NCI-H146 treated with DMSO at 0.1 percent for 48 hours (cell line): ENCODE results near the gene CPED1.
"Not testable (repeated sequence)": the region's sequence is repeated elsewhere in the genome, so short reads cannot be mapped to it uniquely, and the experiment has no call there.

Source experiments
- DNase-seq: peaks from one replicate; lab custom pipeline; 2025; ENCODE audit not compliant: unreplicated experiment; lab: John Stamatoyannopoulos, UW

The CPED1 gene

DNA sequence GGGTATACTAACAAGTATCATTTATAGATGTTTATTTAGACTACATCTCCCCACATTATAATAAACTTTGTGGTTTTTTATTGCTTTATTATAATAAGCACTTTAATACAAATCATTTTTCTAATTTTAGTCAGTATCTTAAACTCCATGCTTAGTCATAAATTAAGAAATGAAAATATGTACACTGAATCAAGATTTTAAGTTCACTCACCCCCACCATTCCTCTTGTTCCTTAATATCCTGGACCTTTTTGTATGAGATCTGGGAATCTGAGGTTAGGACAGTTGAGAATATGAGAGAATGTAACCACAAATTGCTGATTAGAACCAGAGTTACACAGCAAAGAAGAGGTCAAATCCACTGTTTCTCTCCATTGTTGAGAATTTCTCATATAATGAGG is 246.7 kb downstream of the CPED1 start:
- DNase-seq: no peak

DNA sequence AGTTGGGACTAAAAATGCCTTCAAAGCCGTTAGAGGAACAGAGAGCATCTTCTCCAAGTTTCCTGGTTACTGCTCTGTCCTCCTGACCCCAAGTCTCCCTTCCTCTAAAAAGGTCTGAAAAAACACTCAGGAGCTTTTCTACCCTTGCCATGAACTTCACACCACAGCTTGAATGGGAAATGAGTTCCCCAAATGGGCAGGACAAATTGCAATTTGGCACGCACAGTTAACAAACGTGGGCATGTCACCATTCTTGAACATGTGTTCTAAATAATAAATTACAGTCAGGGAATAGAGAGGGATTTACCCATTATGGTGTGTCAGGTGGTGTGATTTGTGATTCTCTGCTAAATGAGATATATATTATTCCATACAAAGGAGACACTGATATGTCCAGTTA is 249.1 kb downstream of the CPED1 start:
- DNase-seq: no peak

DNA sequence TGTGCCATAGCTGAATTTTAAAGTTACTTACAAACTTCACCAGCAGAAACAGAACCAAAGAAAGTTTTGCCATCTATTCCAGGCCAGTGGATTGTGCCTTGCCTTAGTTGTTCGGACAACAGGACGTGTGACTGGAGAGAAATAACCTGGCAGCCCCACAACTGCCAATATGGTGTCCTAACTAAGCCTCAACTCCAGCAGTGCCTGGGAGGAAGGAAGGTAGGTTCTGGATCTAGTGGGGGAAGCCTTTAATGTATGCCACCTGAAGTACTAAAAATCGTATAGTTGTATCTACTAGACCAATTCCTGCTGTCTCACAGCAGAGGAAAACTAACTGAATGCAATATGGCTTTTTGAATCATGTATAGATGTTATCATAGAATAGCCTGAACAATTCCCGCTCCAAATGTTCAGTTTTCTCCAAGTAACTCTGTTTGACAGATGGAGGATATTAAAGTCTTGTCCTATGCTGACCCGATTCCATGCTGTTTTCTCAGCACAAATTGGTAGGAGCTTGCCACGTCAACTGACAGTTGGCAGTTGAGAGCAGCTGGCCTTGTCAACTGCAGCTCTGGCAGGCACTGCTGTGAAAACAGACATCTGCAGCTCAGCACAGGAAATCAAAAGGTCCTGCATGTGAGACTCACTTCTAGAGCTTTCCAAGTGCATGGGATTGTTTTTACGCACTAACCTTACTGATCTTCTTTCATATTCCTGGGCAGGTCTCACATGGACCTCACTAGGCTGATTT is 255.8 kb downstream of the CPED1 start:
- no peak for DNase-seq

DNA sequence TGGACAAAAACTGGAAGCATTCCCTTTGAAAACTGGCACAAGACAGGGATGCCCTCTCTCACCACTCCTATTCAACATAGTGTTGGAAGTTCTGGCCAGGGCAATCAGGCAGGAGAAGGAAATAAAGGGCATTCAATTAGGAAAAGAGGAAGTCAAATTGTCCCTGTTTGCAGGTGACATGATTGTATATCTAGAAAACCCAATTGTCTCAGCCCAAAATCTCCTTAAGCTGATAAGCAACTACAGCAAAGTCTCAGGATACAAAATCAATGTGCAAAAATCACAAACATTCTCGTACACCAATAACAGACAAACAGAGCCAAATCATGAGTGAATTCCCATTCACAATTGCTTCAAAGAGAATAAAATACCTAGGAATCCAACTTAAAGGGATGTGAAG is 262.9 kb downstream of the CPED1 start:
- not testable (repeated sequence) for DNase-seq

DNA sequence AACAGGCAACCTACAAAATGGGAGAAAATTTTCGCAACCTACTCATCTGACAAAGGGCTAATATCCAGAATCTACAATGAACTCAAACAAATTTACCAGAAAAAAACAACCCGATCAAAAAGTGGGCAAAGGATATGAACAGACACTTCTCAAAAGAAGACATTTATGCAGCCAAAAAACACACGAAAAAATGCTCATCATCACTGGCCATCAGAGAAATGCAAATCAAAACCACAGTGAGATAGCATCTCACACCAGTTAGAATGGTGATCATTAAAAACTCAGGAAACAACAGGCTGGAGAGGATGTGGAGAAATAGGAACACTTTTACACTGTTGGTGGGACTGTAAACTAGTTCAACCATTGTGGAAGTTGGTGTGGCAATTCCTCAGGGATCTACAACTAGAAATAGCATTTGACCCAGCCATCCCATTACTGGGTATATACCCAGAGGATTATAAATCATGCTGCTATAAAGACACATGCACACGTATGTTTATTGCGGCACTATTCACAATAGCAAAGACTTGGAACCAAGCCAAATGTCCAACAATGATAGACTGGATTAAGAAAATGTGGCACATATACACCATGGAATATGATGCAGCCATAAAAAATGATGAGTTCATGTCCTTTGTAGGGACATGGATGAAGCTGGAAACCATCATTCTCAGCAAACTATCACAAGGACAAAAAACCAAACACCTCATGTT is 264.2 kb downstream of the CPED1 start:
- not testable (repeated sequence) for DNase-seq

DNA sequence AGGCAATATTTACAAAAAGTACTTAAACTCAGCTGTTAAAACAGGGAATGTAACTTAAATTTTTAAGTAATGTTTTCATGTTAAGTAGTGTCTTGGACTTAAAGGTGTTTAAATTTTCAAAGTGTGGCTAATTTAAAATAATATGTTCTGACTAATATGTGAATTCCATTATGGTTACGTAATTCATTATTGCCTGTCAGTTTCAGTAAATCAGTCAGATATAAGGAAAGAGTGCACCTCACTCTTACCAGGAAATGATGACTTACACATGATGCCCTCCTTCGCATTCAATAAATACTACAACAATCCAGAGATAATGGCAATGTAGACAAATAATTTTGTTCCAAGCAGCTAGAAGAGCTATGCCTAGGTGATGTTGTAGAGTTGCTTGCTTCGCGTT is 271.3 kb downstream of the CPED1 start:
- no peak for DNase-seq

DNA sequence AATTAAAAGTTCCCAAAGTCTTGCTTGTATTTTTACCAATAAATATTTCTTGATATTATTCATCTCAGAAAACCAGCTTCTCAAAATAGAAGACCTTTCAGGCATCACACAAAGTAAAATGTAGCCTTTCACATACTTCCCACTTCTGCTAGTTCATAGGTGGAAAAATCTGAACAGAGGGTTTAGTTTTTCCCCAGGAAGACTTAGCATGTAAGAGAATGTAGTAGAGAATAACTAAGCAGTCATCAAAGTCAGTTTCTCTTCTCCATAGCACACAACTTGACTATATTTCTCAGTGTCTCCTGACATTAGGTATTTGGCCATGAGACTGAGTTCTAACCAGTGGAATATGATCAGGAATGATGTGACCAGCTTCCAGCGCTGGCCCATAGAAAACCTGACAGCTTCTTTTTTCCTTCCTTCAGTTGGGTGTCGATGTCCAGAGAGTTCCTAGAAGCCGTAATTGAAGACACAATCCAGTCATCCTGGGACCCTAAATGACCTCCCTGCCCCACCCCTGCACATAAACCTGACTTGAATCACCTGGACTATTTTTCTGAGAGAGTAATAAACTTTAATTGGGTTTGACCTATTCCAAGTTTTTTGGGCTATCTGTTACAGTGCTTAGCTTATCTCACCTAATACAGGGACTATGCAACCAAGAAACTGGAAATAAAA is 272.8 kb downstream of the CPED1 start:
- DNase-seq: no peak

DNA sequence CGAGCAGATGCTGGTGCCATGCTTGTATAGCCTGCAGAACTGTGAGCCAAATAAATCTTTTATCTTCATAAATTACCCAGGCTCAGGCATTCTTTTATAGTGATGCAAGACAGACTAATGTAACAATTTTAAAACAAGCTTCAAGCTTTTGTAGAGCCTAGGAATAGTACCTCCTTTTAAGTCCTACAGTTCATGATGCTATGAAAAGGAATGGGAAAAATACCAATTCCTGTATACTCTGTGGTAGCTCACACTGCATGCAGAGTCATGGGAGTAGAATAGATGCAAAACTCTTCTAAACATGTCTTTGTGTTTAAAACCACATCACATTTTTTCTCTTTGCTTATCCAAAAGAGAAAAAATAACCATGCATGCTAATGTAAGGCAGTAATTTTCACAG is 273.7 kb downstream of the CPED1 start:
- DNase-seq: no peak

DNA sequence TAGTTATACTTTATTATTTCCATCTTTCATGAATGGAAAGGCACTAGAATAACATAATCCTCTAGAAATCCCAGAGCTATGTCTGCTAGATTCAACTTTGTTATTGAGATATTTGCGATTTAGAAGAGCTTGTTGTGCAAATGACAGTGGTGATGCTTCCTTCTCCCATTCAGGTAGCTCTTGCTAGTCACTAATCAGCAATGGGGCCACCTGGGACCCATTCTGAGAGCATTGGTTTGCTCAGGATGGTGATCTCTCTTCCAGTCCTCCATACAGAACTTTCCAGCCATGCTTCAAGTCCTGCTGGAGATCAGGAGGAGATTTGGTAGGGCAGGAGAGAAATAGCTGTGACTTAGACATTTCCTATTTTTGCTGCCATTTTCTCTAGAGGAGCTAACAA is 274.5 kb downstream of the CPED1 start:
- DNase-seq: no peak

DNA sequence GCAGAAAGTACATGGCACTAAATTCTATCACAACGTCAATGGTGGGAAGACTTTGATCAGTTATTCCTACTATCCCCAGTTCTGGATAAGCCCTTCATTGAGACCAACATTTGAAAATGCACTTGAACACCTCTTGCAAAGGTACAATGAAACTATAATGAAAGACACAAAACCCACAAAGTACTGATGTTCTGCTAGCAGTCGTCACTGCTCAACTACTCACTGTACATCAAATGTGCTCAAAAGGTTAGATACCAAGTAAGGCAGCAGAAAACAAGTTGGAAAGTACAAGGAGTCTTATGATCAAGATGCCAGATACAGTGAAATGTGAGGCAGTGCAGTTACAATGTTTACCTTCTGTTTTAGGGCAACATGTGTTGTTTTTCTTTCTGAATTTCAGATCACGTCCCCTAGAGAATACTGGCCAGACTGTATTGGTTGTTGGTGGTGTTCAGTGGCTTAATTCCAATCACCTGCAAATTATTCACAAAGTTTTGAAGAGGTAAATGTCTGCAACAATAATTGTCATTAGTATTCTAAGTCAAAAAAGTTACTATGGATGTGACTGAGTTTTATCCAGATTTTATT is 277.9 kb downstream of the CPED1 start:
- no peak for DNase-seq

DNA sequence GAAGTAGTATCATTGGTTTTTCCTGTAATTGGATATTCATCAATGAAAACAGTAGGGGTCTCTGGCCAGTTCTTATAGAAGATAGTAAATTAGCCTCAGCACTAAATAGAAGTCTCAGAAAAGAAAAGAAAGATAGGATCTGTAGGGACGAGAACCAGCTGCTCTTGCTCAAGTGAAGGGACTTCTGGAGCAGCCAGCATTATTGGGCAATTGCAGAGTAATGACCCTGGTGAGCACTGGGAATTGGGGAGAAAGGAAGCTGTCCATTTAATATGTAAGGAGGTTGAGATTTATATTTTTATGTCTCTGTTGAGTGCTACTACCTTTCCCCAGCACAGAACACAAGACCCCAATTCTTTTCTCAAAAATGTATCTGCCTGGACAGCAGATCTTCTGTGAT is 279.1 kb downstream of the CPED1 start:
- no peak for DNase-seq

DNA sequence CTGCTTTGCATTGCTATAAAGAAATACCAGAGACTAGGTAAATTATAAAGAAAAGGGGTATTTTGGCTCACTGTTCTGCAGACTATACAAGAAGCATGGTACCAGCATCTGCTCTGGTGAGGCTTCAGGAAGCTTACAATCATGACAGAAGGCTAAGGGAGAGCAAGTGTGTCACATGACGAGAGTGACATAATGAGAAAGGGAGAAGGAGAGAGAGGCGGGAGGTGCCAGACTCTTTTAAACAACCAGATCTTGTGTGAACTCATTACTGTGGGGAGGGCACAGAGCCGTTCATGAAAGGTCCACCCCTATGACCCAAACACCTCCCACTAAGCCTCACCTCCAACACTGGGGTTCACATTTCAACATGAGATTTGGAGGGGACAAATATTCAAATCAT is 281.3 kb downstream of the CPED1 start:
- no peak for DNase-seq

DNA sequence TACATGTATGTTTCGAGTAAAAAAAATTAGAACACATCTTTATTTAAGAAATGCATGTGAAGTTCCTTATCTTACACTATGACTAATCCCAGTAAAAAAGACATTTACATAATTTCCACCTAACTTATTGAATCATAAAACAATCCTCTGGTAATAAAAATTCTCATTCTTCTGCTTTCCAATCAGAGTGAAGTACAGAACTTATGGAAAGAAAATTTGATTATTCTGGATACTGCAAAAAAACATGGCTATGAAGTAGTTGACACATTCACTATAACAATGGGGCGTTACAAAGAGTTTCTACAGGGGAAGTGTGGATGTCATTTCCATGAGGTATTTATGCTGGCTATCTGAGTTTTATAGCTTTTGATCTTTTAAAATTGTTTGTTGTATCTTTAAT is 282.6 kb downstream of the CPED1 start:
- DNase-seq: no peak

DNA sequence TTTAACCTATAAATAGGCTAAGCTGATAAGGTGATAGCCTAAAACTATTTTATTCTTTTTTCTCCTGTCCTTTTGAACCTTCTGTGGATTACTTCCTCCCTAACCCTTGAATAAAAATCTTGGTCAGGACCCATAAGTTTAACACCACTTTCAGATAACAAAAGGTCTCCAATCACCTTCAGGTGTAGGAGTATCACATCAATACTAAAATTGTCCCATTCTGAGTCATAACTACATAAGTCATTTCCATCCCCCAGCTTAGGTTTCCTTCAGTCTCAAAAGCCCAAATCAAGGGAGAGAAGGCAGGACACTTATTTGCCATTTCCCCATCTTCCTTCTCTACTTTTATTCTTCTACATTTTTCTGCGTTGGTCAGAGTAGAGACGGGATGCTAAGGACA is 283.4 kb downstream of the CPED1 start:
- DNase-seq: no peak

DNA sequence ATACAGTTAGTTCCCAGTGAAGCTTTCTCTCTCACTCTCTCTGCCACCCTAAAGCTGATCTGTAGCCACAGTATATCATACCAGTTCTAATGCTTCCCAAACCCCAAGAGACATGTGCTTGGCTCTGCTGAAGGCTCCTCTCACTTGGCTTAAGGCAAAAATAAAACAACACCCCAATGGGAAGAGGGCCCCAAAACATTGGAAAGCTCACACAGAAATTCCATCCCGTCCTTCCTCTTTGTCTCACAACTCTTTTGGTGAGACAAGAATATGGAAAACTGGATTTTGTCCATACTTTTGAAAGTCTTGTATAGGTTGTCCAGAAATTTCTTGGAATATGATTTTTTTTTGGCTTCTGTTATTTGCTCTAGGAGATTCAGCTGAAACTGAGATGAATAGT is 284.2 kb downstream of the CPED1 start:
- DNase-seq: no peak

DNA sequence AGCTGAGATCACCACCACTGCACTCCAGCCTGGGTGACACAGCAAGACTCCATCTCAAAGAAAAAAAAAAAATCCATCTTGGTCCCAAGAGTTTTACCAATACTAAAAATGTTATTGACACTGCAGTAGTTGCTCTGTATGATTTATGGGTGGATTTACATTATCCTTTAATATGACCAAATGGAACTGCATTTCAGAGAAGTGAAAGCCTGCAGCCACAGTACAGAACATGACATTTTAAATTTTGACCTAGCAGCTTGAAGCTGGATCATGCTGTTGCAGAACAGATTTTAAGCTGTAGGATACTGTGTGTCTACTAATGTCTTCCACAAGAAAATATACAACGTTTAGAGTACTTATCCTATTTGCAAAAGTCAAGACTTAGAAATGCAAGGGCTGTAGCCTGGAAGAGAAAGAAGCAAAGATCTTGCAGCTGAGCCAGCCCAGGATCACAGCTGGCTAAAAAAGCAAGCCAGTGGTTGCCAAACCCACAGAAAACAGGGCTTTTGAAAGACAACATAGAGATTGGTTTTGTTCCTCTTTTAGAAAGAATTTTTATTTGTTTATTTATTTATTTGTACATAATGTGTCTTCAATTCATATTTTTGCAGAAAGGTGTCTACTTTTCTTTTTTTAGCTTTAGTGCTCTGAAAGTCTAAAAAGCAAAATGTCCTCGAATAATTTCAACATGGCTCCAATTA is 285.1 kb downstream of the CPED1 start:
- DNase-seq: no peak

DNA sequence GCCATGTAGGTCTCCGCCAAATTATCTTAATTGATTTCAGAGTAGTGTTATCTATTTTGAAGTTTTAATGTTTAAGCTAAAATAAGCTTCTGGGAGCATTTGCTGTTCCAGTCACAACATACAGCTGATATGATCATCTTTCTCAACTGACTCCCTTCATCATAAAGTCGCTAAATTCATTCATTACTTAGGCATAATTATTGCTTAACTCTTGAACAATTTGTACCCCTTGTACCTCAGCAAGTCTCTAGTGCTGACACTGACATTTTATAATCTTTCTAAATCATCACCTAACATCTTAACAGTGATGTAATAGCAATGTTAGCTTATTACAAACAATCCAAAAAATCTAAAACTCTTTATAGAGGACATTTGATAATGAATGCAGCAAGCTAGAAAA is 286.0 kb downstream of the CPED1 start:
- no peak for DNase-seq

DNA sequence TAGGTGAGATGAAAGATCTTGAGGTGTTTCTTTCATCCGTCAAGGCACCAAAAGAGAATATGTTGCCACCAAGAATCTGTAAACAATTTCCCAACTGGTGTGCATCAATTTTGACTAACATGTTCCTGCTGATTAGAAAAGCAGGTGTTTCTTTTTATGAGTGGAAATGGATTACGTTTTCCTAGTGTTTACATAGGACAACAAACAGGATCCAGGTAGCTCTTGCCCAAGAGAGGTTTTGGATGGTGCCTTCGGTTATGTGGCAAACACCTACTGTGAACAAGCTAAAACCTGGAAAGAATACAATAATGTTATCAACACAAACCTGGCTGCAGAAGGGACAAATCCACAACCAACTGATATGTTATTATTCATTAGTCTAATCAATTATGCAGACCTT is 286.7 kb downstream of the CPED1 start:
- DNase-seq: peak; percentile 58

DNA sequence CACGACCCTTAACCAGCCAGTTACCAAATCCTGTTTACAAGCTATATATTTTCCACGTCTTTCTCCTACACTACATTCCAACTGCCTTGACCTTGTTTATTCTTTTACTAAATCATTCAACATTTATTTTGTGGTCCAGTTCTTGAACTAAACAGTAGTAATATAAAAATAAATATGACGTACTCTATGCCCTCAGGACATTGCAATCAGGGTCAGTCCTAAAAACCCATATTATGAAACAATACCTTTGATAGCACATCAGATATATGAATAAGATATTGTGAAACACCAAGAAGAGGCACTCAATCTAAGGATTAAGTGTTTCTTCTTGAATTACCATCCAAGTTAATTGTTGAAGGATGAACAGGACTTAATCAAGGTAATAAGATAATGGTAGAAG is 287.8 kb downstream of the CPED1 start:
- no peak for DNase-seq

DNA sequence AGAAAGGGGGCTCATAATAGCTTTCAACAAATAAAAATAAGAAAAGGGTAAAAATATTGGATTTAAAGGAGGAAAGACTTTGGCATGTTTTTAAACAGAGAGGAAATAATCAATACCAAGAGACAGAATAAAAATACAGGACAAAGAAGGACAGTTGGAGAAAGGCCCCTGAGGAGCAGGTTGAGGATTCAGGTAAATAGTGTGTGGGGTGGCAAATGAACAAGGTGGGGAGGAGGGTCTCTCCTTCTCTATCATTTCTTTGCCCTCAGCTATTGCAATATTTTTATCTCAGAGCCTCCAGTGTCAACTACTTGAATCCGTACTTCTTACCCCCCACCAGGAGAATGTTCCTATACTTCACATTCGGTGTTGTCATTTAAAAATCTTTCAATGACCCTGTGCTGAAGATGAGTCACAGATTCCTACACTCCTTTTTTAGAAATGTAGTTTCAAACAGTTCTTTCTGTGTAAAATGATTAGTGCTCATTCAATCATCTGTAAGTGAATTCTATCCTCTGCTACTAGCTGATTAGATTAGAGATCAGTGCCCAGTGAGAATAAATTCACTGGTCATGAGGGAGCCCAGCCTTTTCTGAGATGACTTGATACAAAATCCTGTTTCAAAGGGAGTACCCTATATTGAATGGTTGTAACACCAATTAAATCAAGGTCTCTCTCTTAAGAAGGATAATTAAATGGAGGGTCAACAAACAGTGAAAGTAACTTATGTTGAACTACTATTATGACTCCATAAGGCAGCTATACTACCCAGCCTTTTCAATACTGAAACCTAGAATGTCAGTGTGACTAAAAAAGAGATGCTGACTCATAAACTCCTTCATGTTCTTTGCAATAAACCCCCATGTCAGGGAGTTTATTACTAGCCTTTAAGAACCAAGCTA is 289.9 kb downstream of the CPED1 start:
- no peak for DNase-seq
